Measurements from ENCODE around the gene MARCHF3.

- TF ChIP-seq CTCF (conservative IDR thresholded peaks at IDR 0.05; ENCODE audit: low read length): no peak
- TF ChIP-seq EZH2phosphoT487 (IDR thresholded peaks at IDR 0.05; ENCODE audit: borderline replicate concordance, low read depth, low read length): no peak
These were observed 193.1 kb downstream of the MARCHF3 start for GRCh38 chr5:126837242-126837641.
